Activated CD4-positive, CD25-positive, alpha-beta regulatory T cell treated with anti-CD3 and anti-CD28 coated beads, Interleukin-2, amount 50 U/mL, for 72 hours (primary cell): ENCODE results near the gene NTSR1.

Experiments
- DNase-seq: peaks from one replicate; pipeline ENCODE4 v3.0.0; 2021

NTSR1 gene

GRCh38 chr20:62727584-62728027 lies 19.0 kb downstream of the NTSR1 start:
- DNase-seq: no peak

GRCh38 chr20:62728028-62728780 lies 19.6 kb downstream of the NTSR1 start:
- DNase-seq: no peak

DNA sequence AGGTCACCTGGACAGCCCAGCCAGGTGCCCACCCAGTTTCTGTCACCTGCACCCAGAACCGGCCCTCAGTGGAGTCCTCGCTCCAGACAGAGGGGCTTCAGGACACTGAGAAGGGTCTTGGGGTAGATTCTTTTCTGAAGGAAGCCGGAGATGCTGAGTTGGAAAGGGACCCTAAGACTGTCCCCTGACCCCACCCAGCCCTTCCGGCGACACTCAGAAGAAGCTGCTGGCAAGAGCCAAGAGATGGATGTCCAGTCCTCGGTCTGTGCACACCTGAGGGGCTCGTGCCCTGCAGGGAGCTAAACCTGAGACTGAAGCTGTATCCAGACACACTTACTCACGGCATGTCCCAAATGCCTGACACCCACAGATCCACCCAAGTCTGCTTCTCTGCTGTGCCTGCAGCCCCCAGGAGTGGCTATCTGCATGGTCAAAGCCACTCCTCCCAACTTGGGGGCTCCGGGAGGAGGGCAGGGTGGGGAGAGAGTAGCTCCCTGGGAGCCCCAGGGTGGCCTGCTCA lies 20.2 kb downstream of the NTSR1 start:
- no peak for DNase-seq

DNA sequence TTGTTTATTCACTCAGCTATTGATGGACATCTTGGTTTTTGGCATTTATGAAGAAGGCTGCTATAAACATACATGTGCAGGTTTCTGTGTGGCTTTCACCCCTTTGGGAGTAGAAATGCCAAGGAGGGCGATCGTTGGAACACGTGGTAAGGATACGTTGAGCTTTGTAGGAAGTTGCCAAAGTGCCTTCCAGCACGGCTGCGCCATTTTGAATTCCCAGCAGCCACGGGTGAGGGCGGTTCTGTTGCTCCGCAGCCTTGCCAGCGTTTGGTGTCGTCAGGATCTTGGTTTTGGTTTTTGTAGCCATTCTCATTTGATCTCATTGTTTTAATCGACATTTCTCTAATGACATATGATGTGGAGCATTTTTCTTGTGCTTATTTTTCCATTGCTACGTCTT lies 21.8 kb downstream of the NTSR1 start:
- no peak for DNase-seq

- DNase-seq: no peak
These were observed 23.6 kb downstream of the NTSR1 start for GRCh38 chr20:62732031-62732760.

DNA sequence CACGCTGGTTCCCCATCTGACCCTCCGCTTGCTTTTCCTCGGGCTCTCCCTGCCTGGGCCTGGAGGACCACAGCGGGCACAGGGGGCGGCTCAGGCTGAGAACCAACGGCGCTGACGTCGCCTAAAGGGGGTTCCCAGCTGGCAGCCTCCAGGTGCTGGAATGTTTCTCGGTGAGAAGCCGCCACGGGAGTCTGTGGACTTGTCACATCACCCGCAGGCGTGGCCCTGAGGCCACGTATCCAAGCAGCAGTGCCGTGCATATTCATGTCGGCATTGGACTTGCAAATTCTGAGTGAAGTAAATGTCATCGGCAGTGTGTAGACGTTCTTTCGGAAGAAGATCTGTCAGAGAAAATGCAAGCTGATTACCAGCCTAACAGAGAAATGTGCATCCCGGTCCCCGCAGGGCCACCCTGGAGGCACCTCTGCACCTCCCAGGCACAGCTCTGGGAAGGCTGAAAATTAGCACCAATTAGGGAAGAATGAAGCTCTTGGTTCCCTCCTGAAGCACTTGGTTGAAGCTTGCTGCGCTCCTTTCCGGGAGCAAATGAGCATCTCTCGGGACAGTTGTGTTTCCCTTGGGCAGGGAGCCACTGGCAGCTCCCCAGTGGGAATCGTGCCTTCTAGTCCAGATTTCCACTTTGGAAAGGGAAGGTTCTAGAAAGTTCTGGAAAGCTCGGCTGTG lies 24.3 kb downstream of the NTSR1 start:
- no peak for DNase-seq

GRCh38 chr20:62733526-62733842 lies 24.8 kb downstream of the NTSR1 start:
- no peak for DNase-seq

GRCh38 chr20:62733891-62734290 lies 25.3 kb downstream of the NTSR1 start:
- no peak for DNase-seq

DNA sequence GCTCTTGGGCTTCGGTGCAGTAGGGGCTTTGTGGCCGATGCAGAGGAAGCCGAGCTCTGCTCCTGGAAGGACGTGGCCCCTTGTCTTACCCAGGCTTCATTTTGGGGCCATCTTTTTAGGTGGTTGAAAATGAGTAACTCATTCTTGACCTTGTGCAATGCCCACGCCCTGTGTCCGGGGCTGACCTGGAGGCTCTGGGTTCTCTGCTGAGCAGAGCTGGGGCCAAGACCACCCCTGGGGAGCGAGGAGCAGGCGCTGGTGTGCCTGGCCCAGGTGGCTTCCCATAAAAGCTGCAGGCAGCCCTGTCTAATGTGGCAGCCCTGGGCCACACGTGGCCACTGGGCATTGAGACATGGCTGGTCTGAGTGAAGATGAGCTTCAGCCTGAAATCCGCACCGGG lies 25.7 kb downstream of the NTSR1 start:
- DNase-seq: no peak

GRCh38 chr20:62734881-62735280 lies 26.2 kb downstream of the NTSR1 start:
- DNase-seq: no peak

GRCh38 chr20:62735331-62735821 lies 26.7 kb downstream of the NTSR1 start:
- no peak for DNase-seq

DNA sequence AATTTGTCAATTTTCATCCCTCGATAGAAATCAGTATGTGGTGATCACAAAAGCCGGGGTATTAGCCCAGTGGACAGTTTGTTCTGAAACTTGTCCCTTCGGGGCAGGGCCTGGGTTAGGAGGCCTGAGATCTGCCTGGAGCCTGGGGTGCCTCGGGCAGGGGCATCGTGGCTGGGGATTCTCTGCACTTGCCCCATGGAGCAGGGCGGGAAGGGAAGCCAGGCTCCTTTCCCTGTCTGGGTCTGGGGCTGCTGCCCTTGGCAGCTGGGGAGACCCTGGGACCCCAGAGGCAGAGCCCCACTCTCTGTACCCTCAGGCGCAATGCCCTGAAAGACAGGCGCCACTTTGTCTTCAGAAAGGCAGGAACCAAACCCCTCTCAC lies 27.4 kb downstream of the NTSR1 start:
- DNase-seq: no peak

DNA sequence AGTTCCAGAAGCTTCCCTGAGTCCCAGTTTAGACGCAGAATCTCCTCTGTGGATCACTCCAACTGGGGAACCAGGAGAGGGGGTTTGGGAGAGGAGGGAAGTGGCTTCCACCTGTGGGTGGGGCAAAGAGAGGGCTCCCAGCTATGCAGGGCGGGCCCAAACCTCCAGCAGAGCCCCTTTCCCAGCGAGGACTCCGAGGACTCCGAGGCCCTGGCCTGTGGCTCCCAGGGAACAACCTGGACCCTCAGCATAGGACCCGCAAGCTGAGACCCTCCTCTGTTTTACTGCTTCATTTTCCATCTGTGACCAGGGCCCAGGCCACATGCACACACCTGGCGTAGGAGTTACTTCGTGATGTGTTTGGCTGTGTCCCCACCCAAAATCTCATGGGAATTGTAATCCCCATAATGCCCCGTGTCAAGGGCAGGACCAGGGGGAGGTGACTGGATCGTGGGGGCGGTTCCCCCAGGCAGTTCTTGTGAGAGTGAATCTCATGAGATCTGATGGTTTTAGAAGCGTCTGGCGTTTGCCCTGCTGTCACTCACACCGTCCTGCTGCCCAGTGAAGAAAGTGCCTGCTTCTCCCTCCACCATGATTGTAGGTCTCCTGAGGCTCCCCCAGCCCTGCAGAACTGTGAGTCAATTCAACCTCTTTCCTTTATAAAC lies 27.9 kb downstream of the NTSR1 start:
- DNase-seq: no peak

DNA sequence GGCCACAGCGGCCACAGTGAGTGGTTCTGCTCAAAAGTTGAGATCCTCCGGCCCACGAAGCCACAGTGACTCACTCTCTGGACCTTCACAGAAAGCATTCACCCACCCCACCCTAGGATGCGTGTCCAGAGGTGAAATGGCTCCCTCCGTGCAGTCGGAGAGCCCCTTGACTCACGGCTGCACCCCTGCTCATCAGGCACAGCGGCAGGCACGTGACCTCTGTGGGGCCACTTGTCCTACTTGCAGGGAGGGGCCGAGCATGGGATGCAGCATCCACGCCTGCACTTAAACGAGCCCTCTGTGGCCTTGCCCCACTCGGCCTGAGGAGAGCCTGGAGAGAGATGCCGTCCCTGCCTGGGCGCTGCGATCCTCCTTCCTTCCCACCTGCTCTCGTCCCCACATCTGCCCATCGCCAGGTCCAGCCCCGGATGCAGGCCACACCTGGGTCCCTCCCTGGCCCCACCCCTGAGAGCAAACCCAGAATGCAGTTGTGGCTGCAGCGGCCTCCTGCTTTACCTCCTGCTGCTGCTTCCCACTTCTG lies 28.7 kb downstream of the NTSR1 start:
- DNase-seq: no peak

DNA sequence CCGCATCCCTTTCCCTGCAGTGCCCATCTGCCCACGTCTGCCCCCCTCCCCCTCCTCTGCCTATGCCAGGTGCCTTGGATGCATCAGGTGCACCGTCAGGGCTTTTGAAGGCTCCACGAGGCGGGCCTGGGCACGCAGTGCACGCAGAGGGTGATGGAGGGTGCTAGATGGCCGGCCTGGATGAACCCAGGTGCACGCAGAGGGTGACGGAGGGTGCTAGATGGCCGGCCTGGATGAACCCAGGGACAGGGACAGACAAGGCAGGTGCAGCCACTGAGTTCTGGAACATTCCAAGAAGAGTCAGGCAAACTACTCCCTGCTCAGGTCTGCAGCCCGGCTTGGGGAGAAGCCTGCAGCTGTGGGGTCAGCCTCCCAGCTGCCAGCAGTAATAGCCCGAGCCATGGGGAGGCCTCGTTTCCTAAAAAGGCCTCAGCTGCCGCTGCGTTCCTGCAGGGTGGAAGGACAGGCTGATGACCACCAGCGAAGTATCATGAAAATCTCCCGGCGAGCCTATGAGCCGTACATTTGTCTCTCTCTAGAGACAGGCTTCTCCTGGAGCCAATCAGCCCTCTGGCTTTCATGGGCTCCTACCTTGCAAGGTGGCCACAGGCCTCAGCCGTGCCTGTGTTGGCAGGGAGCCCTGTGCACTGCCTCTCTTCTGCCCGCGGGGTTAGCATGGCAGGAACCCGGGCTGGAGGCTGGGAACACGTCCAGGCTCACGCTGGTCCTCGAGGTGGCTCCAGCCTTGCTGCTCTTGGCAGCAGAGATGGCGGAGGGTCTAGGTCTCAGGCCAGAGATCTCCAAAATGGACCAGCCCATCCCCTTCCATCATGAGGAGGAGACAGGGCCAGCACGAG lies 29.6 kb downstream of the NTSR1 start:
- DNase-seq: no peak

GRCh38 chr20:62739067-62739466 lies 30.4 kb downstream of the NTSR1 start:
- no peak for DNase-seq

GRCh38 chr20:62739581-62740285 lies 31.1 kb downstream of the NTSR1 start:
- DNase-seq: peak; percentile 67

- DNase-seq: peak; percentile 76
These were observed 31.9 kb downstream of the NTSR1 start for GRCh38 chr20:62740286-62741141.

- no peak for DNase-seq
These were observed 32.6 kb downstream of the NTSR1 start for GRCh38 chr20:62741191-62741691.
